Mucosa of descending colon (tissue), 3 donors: ENCODE results near the gene SDCCAG8. TPM values are rescaled to one million over a fixed set of nuclear protein-coding genes. Genes with fewer than 3 reads are reported as not detected.

Experiments
- ATAC-seq: fragments of 200-7000 bp; cut with Tn5 transposase; one replicate; pipeline ENCODE4 v1.9.1; 2020; ENCODE audit warnings: mild to moderate bottlenecking, moderate library complexity
- DNase-seq, 3 donors: peaks; one replicate each; pipeline ENCODE4 v3.0.0-alpha.2; 2020
- H3K36me3 ChIP-seq: fragments of 200-600 bp; one replicate; pipeline ENCODE4 v1.8.0; 2021; ENCODE audit warnings: low read depth, mild to moderate bottlenecking
- H3K4me1 ChIP-seq: fragments of 200-600 bp; one replicate; pipeline ENCODE4 v1.8.0; 2021; ENCODE audit warnings: low read depth, mild to moderate bottlenecking
- H3K4me3 ChIP-seq: fragments of 200-600 bp; one replicate; pipeline ENCODE4 v1.8.0; 2021; ENCODE audit warnings: mild to moderate bottlenecking
- H3K9me3 ChIP-seq: fragments of 200-600 bp; one replicate; pipeline ENCODE4 v1.8.0; 2021; ENCODE audit warnings: mild to moderate bottlenecking
- intact Hi-C, 2 donors: fragments of 100-400 bp; cut with DNase I in 1 of 2; cut with micrococcal nuclease in 1 of 2; formaldehyde crosslinking; loops; one replicate each; pipeline versions ENCODE4 v1.11.0 to v1.11.1; 2022; cut with DNase I, micrococcal nuclease
- total RNA-seq, 3 donors: library from RNA; stranded (reverse); fragmentation: NEBNext Ultra II Directional in 2 of 3; extraction: Animal tissue kit (Norgen Biotek cat#: 25700) in 2 of 3; gene quantifications; one replicate each; pipeline versions ENCODE4 v1.2.1 to v1.2.4, GENCODE V29; 2021 to 2023
- TF ChIP-seq, protein P1 (sequence below): fragments of 200-600 bp; IDR thresholded peaks from one replicate; pipeline ENCODE4 v1.8.0; 2022; ENCODE audit warnings: antibody characterized with exemption, mild to moderate bottlenecking
- donor health status: DM: no; HTN: no; CAD: no; lungs with moderate emphysema.
- donor health status: DM: no; HTN: no; CAD: no.
- donor health status: DM: no; HTN: yes; CAD: no.

SDCCAG8 gene
- total RNA-seq, 3 donors from 2014 or later: 22.1 to 37.5 (median 34.1) TPM

DNA sequence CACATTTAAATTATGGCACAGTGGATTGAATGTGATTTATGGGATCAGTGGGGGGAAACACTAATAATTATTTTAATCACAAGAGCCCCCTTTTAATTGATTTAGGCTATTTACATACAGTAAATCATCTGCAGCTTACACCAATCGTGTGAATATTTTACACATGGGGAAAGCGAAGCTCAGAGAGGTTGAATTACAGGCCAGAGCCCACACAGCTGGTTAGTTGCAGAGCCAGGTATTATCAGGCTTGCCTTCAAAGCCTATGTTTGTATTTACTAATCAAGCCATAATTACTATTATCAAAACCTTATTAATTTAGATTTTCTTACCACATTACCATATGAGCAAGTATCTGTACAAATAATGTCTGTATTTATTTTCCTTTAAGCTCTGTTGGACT, 749 bp downstream of the SDCCAG8 start:
- no peaks in the 10 kb centered on the region for H3K9me3 ChIP-seq
- H3K4me1 ChIP-seq: peaks cover 10% of the 10 kb centered on the region
- TF ChIP-seq, protein P1, sequence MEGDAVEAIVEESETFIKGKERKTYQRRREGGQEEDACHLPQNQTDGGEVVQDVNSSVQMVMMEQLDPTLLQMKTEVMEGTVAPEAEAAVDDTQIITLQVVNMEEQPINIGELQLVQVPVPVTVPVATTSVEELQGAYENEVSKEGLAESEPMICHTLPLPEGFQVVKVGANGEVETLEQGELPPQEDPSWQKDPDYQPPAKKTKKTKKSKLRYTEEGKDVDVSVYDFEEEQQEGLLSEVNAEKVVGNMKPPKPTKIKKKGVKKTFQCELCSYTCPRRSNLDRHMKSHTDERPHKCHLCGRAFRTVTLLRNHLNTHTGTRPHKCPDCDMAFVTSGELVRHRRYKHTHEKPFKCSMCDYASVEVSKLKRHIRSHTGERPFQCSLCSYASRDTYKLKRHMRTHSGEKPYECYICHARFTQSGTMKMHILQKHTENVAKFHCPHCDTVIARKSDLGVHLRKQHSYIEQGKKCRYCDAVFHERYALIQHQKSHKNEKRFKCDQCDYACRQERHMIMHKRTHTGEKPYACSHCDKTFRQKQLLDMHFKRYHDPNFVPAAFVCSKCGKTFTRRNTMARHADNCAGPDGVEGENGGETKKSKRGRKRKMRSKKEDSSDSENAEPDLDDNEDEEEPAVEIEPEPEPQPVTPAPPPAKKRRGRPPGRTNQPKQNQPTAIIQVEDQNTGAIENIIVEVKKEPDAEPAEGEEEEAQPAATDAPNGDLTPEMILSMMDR: no peak
- intact Hi-C loops: no loop called here
- ATAC-seq (no peak), DNase-seq (no peak)
- no peak overlapping the region for H3K4me3 ChIP-seq
- H3K36me3 ChIP-seq: peaks cover 5% of the 10 kb centered on the region

DNA sequence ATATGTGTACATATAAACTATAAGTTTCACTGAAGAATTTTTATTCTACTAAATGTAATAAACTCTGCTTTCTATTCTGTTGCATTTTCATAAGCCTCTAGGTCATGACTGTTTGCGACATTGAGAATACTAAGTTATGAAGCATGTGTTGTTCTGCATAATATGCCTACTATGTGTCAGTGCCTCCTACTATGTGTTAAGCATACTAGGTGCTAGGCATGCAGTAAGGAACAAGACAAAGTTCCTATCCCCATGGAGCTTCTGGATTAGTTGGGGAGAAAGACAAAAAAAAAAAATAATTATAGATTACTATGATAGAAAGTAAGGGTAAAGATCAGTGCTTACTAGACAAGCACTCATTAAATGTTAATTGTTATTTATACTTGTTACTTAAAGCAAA, 1.3 kb downstream of the SDCCAG8 start:
- no peak overlapping the region for H3K4me3 ChIP-seq
- TF ChIP-seq, protein P1: no peak
- peaks cover 5% of the 10 kb centered on the region for H3K36me3 ChIP-seq
- ATAC-seq (no peak), DNase-seq (no peak)
- intact Hi-C loops: no loop called here
- peaks cover 10% of the 10 kb centered on the region for H3K4me1 ChIP-seq
- H3K9me3 ChIP-seq: no peaks in the 10 kb centered on the region

DNA sequence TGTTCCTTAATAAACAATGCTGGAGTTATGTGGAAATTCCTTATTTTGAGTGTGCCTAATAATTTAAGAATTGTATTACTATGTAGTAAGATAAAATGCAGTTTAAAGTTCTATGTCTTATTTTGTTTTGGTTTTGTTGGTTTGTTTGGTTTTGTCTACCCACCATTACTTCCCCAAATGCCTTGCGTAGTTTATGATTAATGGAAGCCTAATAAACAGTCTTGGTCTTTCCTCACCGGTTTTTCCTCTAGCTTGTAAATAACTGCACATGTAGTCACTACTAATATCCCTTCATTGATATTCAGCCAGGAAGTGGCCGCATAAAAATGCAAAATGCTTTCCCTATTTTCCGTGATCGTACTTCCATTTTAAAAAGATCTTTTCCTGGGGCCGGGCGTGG, 2.9 kb downstream of the SDCCAG8 start:
- no peak for DNase-seq
- H3K4me3 ChIP-seq: no peak overlapping the region
- intact Hi-C loops: no loop called here

DNA sequence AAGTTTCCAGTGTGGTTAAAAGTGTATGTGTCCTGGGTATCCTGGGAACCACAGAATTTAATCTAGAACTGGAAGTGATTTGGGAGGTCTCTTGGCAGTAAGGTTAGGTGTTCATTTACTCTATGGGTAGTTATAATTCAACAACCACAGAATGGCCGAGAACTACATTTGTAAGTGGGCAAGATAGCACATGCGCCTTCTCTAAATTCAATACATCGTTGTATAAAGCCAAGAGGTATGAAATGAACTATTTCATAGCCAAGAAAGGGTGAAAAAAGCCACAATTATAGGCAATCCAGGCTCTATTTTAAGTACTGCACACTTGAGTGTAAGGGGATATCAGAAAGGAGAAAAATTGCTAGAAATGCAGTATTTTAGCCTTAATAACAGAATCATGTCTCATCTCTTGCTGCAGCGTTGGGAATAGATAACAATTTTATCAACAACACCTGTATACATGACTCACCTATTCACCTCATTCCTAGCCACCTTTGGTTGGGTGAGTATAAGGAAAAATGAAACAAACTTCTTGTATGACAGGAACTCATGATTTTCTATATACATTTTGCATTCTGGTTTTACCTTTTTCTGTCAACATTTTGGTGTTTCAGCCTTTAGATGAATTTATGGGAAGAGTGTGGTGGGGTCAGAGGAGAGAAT, 4.5 kb downstream of the SDCCAG8 start:
- H3K36me3 ChIP-seq: peaks cover 5% of the 10 kb centered on the region
- TF ChIP-seq, protein P1: no peak
- H3K4me3 ChIP-seq: no peak overlapping the region
- no peak for ATAC-seq
- H3K9me3 ChIP-seq: no peaks in the 10 kb centered on the region
- H3K4me1 ChIP-seq: peaks cover 10% of the 10 kb centered on the region
- no peak for DNase-seq
- intact Hi-C loops: no loop called here

More for the DNA sequence above, 2.9 kb downstream of the SDCCAG8 start:
- H3K36me3 ChIP-seq: peaks cover 5% of the 10 kb centered on the region
- peaks cover 10% of the 10 kb centered on the region for H3K4me1 ChIP-seq
- no peaks in the 10 kb centered on the region for H3K9me3 ChIP-seq
- no peak for ATAC-seq
- TF ChIP-seq, protein P1: no peak

DNA sequence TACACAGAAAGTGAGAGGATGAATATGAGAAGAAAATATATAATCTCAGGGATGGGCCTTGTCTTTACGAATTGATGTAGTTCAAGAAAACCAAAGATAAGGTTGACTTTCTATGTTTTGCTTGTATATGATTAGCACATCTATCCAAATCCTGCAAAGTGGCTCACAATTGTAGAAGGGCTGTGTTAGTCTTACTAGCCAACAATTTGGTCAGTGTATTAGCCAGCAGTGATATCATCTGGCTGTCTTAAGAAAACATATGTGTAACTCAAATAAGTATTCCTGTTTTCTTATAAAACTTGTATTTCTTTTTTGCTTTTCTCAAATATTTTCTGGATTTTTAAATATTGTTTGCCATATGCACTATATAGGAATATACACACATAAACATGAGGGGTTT, 5.5 kb downstream of the SDCCAG8 start:
- H3K9me3 ChIP-seq: no peaks in the 10 kb centered on the region
- ATAC-seq (no peak), DNase-seq (no peak)
- intact Hi-C loops: no loop called here
- no peak overlapping the region for H3K4me3 ChIP-seq
- peaks cover 10% of the 10 kb centered on the region for H3K4me1 ChIP-seq
- TF ChIP-seq, protein P1: no peak
- no peaks in the 10 kb centered on the region for H3K36me3 ChIP-seq

DNA sequence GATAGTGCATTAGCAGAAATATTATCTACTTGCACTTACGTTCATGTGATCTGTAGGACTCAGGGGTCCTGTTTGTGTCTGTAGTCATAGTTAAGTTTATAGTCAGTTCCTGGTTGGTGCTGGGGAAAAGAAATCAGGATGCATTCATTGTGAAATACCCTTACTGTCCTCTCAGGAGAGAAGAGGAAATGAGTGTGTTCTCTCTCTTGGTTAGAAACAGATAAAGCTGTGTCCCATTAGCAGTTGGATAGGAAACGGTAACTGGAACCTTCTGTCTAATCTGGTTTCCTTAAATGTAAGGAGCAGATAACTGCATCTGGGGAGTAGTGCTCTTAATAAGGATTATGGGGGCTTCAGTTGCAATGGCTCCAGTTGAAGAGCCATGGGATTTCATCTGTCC, 8.9 kb downstream of the SDCCAG8 start:
- TF ChIP-seq, protein P1: no peak
- intact Hi-C loops: no loop called here
- peak; percentile 53 for ATAC-seq
- Histone ChIP-seq H3K4me3 (no peak overlapping the region), H3K4me1 (no peaks in the 10 kb centered on the region), H3K9me3 (no peaks in the 10 kb centered on the region), H3K36me3 (no peaks in the 10 kb centered on the region)
- DNase-seq: no peak
